PC-3 (cell line): ENCODE data around the gene TEAD3. TPM values are rescaled to one million over a fixed set of nuclear protein-coding genes. Genes with fewer than 3 reads are reported as not detected.

Experiments used
- ATAC-seq: fragments of 200-7000 bp; cut with Tn5 transposase; 2 replicates; pipeline ENCODE4 v1.9.1; 2020; ENCODE audit warnings: mild to moderate bottlenecking, moderate library complexity
- BruUV-seq: library from RNA; stranded (reverse); fragments of 400-500 nt; replicated peaks from 2 replicates; lab custom pipeline; 2021; lab: Mats Ljungman, UMichigan
- CTCF ChIA-PET: fragments of 300-600 bp; sonication (Branson Sonifier 250); formaldehyde crosslinking; loops from one replicate; lab custom pipeline; 2022; ENCODE audit warnings: antibody characterized with exemption; lab: Charles Lee
- POLR2A ChIA-PET: fragments of 300-600 bp; sonication (Branson Sonifier 250); formaldehyde crosslinking; loops from one replicate; lab custom pipeline; 2022; ENCODE audit warnings: antibody characterized with exemption; ENCODE audit not compliant: unreplicated experiment; lab: Charles Lee
- DNase-seq: peaks from one replicate; pipeline ENCODE4 v3.0.0-alpha.2; 2015
- H2AFZ ChIP-seq: fragments of 300-600 bp; sonication (generic); 2 replicates; pipeline ENCODE4 v1.6.0; 2016; ENCODE audit warnings: antibody characterized with exemption, low read length
- H3F3A ChIP-seq: fragments of 300-600 bp; sonication (generic); one replicate; pipeline ENCODE4 v1.6.0; 2017; ENCODE audit warnings: antibody characterized with exemption, low read length, control low read depth, mild to moderate bottlenecking; ENCODE audit not compliant: unreplicated experiment
- H3K27ac ChIP-seq: fragments of 300-600 bp; sonication (generic); 2 replicates; pipeline ENCODE4 v1.5.1; 2016; ENCODE audit warnings: mild to moderate bottlenecking, low read length
- H3K27me3 ChIP-seq: fragments of 300-600 bp; sonication (generic); 2 replicates; pipeline ENCODE4 v1.6.1; 2016; ENCODE audit warnings: low read length, mixed read lengths
- H3K36me3 ChIP-seq: fragments of 300-600 bp; sonication (generic); 2 replicates; pipeline ENCODE4 v1.6.1; 2016; ENCODE audit warnings: low read depth, mixed run types, low read length, mixed read lengths
- H3K4me1 ChIP-seq: fragments of 300-600 bp; sonication (generic); 2 replicates; pipeline ENCODE4 v1.5.1; 2016; ENCODE audit warnings: low read length; ENCODE audit not compliant: insufficient read depth
- H3K4me2 ChIP-seq: fragments of 300-600 bp; sonication (generic); 2 replicates; pipeline ENCODE4 v1.6.0; 2016; ENCODE audit warnings: low read length
- H3K4me3 ChIP-seq: fragments of 300-600 bp; sonication (generic); 2 replicates; pipeline ENCODE4 v1.5.1; 2016; ENCODE audit warnings: mild to moderate bottlenecking, low read length, mixed read lengths
- H3K79me2 ChIP-seq: fragments of 300-600 bp; sonication (generic); 2 replicates; pipeline ENCODE4 v1.6.1; 2017; ENCODE audit warnings: low read length, mixed read lengths
- H3K9ac ChIP-seq: fragments of 300-600 bp; sonication (generic); 2 replicates; pipeline ENCODE4 v1.6.0; 2016; ENCODE audit warnings: mild to moderate bottlenecking, low read length
- H3K9me2 ChIP-seq: fragments of 300-600 bp; sonication (generic); replicated peaks from 2 replicates; pipeline ENCODE4 v1.6.1; 2016; ENCODE audit warnings: mixed run types, low read length, mixed read lengths
- H3K9me3 ChIP-seq: fragments of 300-600 bp; sonication (generic); 2 replicates; pipeline ENCODE4 v1.6.1; 2016; ENCODE audit warnings: low read length, mixed read lengths
- H4K20me1 ChIP-seq: fragments of 300-600 bp; sonication (generic); 2 replicates; pipeline ENCODE4 v1.6.1; 2016; ENCODE audit warnings: low read length, mixed read lengths
- EZH2 ChIP-seq: fragments of 300-600 bp; sonication (generic); IDR thresholded peaks from one replicate; pipeline ENCODE4 v1.6.1; 2017; ENCODE audit warnings: antibody characterized with exemption, mild to moderate bottlenecking, low read length; ENCODE audit not compliant: unreplicated experiment
- EZH2phosphoT487 ChIP-seq: fragments of 300-600 bp; sonication (generic); IDR thresholded peaks from 2 replicates; pipeline ENCODE4 v1.6.1; 2018; ENCODE audit warnings: mild to moderate bottlenecking, antibody characterized with exemption, low read length, borderline replicate concordance
- intact Hi-C: fragments of 100-400 bp; cut with micrococcal nuclease; formaldehyde crosslinking; loops from 2 replicates; pipeline ENCODE4 v1.9.0; 2023
- total RNA-seq: library from RNA; depleted of rRNA; stranded (reverse); fragments of >200 nt; gene quantifications from 2 replicates; pipeline ENCODE4 v1.2.3, GENCODE V29; 2014
- TF ChIP-seq, protein P1 (sequence below): fragments of 300-600 bp; sonication (generic); conservative IDR thresholded peaks from 2 replicates; pipeline ENCODE4 v1.5.1; 2017; ENCODE audit warnings: antibody characterized with exemption, low read depth, mild to moderate bottlenecking, low read length

Gene TEAD3
- total RNA-seq, 1 experiment from 2014 or later = 9.2 TPM

DNA sequence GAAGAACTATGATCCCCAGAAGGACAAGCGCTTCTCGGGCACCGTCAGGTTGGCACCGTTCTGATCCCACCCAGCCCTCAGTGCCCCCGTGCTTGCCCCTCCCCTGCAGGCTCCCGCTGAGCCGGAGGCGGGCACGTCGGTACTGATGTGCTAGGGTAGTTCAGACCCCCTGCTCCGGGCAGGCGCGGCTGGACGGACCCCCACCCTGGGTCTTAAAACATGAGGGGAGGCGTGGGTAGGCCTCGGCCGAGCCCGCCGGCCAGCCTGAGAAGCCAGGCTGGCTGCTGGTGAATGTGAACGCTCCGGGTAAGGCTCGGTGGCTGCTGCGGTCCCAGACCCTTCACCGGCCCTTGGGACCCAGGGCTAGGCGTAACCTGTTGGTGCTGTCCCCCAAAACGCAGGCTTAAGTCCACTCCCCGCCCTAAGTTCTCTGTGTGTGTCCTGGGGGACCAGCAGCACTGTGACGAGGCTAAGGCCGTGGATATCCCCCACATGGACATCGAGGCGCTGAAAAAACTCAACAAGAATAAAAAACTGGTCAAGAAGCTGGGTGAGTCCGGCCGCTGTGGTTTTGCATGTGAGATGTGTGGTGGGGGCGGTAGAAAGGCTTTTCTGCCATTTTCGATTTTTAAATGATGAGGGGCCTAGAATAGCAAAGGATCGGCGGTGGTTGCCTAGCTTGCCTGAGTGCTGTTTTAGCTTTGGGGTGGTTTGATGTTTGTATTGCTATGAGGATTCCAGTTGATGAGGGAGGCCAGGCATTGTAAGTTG is 27.7 kb downstream of the TEAD3 start:
- DNase-seq = no peak
- ChIA-PET CTCF (interaction anchor here (0.7 kb wide), 1 partner anchor 27 kb away, joined by 3 read pairs; no protein-coding TSS in a partner anchor), POLR2A (no interaction called here)
- peak overlapping the region; percentile 100 for H3K9ac ChIP-seq
- H3K4me3 ChIP-seq = peak overlapping the region; percentile 82
- ATAC-seq = no peak
- H3K79me2 ChIP-seq = peaks cover 45% of the 10 kb centered on the region
- H4K20me1 ChIP-seq = peaks cover 52% of the 10 kb centered on the region
- no peaks in the 10 kb centered on the region for H3K9me2 ChIP-seq
- TF ChIP-seq, protein P1, sequence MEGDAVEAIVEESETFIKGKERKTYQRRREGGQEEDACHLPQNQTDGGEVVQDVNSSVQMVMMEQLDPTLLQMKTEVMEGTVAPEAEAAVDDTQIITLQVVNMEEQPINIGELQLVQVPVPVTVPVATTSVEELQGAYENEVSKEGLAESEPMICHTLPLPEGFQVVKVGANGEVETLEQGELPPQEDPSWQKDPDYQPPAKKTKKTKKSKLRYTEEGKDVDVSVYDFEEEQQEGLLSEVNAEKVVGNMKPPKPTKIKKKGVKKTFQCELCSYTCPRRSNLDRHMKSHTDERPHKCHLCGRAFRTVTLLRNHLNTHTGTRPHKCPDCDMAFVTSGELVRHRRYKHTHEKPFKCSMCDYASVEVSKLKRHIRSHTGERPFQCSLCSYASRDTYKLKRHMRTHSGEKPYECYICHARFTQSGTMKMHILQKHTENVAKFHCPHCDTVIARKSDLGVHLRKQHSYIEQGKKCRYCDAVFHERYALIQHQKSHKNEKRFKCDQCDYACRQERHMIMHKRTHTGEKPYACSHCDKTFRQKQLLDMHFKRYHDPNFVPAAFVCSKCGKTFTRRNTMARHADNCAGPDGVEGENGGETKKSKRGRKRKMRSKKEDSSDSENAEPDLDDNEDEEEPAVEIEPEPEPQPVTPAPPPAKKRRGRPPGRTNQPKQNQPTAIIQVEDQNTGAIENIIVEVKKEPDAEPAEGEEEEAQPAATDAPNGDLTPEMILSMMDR = no peak
- TF ChIP-seq EZH2phosphoT487 = no peak
- TF ChIP-seq EZH2 = no peak
- peaks cover 27% of the 10 kb centered on the region for H3K4me1 ChIP-seq
- peak overlapping the region; percentile 81 for H3K27ac ChIP-seq
- H2AFZ ChIP-seq = no peak overlapping the region
- intact Hi-C loops = loop anchor here (1.0 to 2.0 kb wide), 3 partner anchors 16 to 172 kb away; partner anchors contain the start of genes DEF6 and PPARD
- H3K9me3 ChIP-seq = no peaks in the 10 kb centered on the region
- peak overlapping the region; percentile 99 for H3K4me2 ChIP-seq
- no TSS peak for BruUV-seq
- H3K36me3 ChIP-seq = peaks cover 47% of the 10 kb centered on the region
- H3F3A ChIP-seq = peaks cover 41% of the 10 kb centered on the region
- H3K27me3 ChIP-seq = no peaks in the 10 kb centered on the region

DNA sequence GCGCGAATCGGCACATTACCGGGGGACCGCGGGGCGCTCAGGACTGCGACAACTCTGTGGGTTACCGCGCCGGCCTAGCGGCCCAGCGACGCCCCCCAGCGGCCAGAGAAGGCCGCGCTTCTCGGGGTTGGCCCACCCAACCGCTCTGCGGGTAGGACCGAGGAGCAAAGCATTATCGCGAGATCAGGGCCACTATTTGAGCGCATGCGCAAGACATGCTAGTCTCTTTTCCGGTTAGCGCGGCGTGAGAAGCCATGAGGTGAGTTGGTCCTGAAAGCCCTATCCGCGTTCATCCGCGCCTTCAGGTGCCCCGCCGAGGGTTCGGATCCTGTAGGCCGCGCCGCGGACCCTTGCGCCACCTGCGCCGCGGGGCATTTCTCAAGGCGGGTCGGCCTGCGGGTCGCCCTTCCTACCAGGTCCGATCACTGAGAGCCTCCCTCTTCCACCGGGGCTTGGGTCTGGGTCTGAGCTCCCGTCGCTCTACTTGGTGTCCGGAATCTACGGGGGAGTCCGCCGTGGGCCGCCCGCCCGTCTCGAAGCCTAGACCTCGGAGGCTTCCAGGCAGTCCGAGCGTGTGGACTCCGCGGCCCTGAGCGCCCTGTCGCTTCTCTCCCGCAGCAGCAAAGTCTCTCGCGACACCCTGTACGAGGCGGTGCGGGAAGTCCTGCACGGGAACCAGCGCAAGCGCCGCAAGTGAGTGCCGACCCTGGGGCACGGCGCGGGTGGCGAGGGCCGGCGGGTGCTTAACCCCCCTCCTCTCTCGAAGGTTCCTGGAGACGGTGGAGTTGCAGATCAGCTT is 28.5 kb downstream of the TEAD3 start, which contains the start of gene RPL10A:
TSS of gene RPL10A (plus strand) at position 221 of the 799 bp plus-strand sequence. CDS start at position 255, 34 bp downstream.
- Histone ChIP-seq H3K27me3 (no peaks in the 10 kb centered on the region), H3K9ac (peak within 1 kb of the TSS; percentile 100), H3K9me3 (no peaks in the 10 kb centered on the region), H3K9me2 (no peaks in the 10 kb centered on the region), H3F3A (peaks cover 34% of the 10 kb centered on the region), H3K4me1 (peaks cover 27% of the 10 kb centered on the region), H2AFZ (peak within 1 kb of the TSS; percentile 92), H3K4me2 (peak within 1 kb of the TSS; percentile 99), H3K36me3 (peaks cover 47% of the 10 kb centered on the region), H3K27ac (peak within 1 kb of the TSS; percentile 81), H3K4me3 (peak within 1 kb of the TSS; percentile 82), H3K79me2 (peaks cover 45% of the 10 kb centered on the region), H4K20me1 (peaks cover 47% of the 10 kb centered on the region)
- TSS peak; percentile 62 for BruUV-seq
- TF ChIP-seq EZH2 (no peak), EZH2phosphoT487 (no peak)
- TF ChIP-seq, protein P1 = peak; percentile 96
- peak; percentile 98 for DNase-seq
- CTCF ChIA-PET = interaction anchor here (0.5 to 1.1 kb wide), 4 partner anchors 16 to 40 kb away, joined by 3 to 5 read pairs (median 4); no protein-coding TSS in a partner anchor
- peak; percentile 85 for ATAC-seq
- intact Hi-C loops = loop anchor here (1.0 to 2.0 kb wide), 3 partner anchors 16 to 171 kb away; partner anchors contain the start of genes DEF6 and PPARD
- POLR2A ChIA-PET = no interaction called here
